ENCODE results near the gene ZNF503.

The ZNF503 gene

DNA sequence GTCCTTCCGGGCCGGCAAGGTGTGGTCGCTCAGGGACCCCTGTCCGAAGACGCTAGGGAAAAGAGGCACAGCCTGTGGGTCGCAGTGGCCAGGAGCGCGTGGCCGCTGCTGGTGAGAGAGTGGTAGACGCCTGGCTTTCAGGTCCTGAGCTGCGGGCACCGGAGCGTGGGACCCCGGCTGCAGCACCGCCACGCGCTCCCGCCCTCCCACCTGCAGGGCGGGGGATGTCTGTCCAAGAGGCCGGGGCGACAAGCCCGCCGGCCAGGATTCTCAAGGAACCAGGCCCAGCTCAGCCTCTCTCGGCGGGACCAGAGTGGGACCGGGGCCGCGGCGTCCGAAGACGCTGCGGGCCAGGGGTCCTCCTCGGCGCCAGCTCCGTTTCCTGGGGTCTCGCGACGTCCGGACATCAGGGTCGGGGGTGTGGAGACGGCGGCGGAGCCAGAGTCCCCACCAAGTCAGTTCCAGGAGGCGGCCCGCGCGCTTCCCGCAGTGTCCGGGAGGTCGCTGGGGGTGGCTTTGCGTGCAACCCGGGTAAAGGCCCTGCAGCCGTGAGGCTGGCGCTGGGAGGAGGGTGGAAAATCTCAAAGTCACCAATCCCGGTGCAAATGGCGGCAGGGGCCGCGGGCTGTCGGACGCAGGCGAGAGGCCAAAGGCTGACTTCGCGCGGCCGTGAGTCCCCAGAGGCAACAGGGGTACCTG is 5.5 kb downstream of the ZNF503 start:
- TF ChIP-seq, protein P1, sequence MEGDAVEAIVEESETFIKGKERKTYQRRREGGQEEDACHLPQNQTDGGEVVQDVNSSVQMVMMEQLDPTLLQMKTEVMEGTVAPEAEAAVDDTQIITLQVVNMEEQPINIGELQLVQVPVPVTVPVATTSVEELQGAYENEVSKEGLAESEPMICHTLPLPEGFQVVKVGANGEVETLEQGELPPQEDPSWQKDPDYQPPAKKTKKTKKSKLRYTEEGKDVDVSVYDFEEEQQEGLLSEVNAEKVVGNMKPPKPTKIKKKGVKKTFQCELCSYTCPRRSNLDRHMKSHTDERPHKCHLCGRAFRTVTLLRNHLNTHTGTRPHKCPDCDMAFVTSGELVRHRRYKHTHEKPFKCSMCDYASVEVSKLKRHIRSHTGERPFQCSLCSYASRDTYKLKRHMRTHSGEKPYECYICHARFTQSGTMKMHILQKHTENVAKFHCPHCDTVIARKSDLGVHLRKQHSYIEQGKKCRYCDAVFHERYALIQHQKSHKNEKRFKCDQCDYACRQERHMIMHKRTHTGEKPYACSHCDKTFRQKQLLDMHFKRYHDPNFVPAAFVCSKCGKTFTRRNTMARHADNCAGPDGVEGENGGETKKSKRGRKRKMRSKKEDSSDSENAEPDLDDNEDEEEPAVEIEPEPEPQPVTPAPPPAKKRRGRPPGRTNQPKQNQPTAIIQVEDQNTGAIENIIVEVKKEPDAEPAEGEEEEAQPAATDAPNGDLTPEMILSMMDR (IDR thresholded peaks at IDR 0.05; ENCODE audit: insufficient read depth, low read length, poor library complexity, severe bottlenecking) = no peak
- no peak for TF ChIP-seq EZH2phosphoT487 (conservative IDR thresholded peaks at IDR 0.05; ENCODE audit: low read length)
- H3K27ac ChIP-seq (ENCODE audit: low read depth, low read length) = no peak overlapping the region
- H3F3A ChIP-seq (ENCODE audit: insufficient read depth) = no peaks in the 10 kb centered on the region
- H3K4me3 ChIP-seq (ENCODE audit: insufficient read depth, low read length, poor library complexity, severe bottlenecking) = no peak overlapping the region
- H3K4me2 ChIP-seq (ENCODE audit: low read depth, low read length, poor library complexity, severe bottlenecking) = no peak overlapping the region
- H4K20me1 ChIP-seq (ENCODE audit: low read depth, low read length) = no peaks in the 10 kb centered on the region
- no peaks in the 10 kb centered on the region for H3K27me3 ChIP-seq (ENCODE audit: low read length)
- no peaks in the 10 kb centered on the region for H3K9me3 ChIP-seq (ENCODE audit: insufficient read depth, low read length)
- H3K79me2 ChIP-seq (ENCODE audit: insufficient read depth, low read length) = no peaks in the 10 kb centered on the region
- no peaks in the 10 kb centered on the region for H3K36me3 ChIP-seq (ENCODE audit: low read length)
- H2AFZ ChIP-seq (ENCODE audit: low read depth, low read length, severe bottlenecking) = no peak overlapping the region
- H3K9me2 ChIP-seq (replicated peaks; ENCODE audit: insufficient read depth, low read length) = no peaks in the 10 kb centered on the region
- H3K9ac ChIP-seq (ENCODE audit: low read length) = no peak overlapping the region

DNA sequence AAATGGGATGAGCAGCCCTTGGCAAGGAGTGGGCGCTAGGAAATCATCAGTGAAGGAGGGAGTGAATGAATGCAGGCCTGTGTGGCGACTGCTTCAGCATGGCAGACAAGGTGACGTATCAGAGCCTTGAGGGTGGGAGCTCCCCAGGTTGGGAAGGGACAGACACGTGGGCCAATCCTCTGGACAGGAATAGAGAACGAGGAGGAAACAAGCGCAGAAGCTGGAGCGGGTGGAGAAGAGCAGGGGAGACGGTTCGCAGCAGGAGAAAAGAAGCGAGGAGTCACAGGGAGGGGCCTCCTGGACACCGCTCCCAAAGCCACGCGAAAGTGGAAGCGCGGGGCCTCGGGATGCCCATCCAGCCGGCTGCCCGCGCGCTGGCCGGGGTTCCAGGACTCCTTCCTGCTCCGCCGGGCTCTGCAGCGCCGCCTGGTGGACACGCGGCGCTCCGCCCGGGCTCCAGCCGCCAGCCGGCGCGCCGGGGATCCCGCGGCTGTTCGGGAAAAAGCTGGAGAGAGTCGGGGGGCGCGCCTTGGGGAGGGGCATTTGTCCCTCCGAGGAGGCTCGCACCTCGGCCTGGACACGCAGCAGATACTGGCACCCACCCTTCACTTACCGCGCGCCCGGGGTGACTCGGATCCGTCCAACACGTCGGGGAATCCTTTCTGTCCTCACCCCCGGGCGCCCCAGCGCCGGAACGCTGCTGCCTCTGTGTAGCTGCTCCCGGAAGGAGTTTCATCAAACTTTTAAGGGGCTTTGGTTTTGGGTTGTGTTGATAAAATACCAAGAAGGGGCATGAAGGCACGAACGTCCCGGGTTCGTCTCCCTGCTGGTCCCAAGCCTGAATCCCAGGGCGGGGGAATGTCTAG is 6.3 kb downstream of the ZNF503 start:
- no peaks in the 10 kb centered on the region for H3K79me2 ChIP-seq (ENCODE audit: insufficient read depth, low read length)
- no peak overlapping the region for H3K4me2 ChIP-seq (ENCODE audit: low read depth, low read length, poor library complexity, severe bottlenecking)
- H3K4me3 ChIP-seq (ENCODE audit: insufficient read depth, low read length, poor library complexity, severe bottlenecking) = no peak overlapping the region
- no peaks in the 10 kb centered on the region for H3K9me2 ChIP-seq (replicated peaks; ENCODE audit: insufficient read depth, low read length)
- no peaks in the 10 kb centered on the region for H3K27me3 ChIP-seq (ENCODE audit: low read length)
- H3K27ac ChIP-seq (ENCODE audit: low read depth, low read length) = no peak overlapping the region
- no peaks in the 10 kb centered on the region for H3F3A ChIP-seq (ENCODE audit: insufficient read depth)
- no peaks in the 10 kb centered on the region for H3K9me3 ChIP-seq (ENCODE audit: insufficient read depth, low read length)
- no peak overlapping the region for H3K9ac ChIP-seq (ENCODE audit: low read length)
- H2AFZ ChIP-seq (ENCODE audit: low read depth, low read length, severe bottlenecking) = no peak overlapping the region
- no peaks in the 10 kb centered on the region for H3K36me3 ChIP-seq (ENCODE audit: low read length)
- H4K20me1 ChIP-seq (ENCODE audit: low read depth, low read length) = no peaks in the 10 kb centered on the region
- no peak for TF ChIP-seq EZH2phosphoT487 (conservative IDR thresholded peaks at IDR 0.05; ENCODE audit: low read length)
- TF ChIP-seq, protein P1 (IDR thresholded peaks at IDR 0.05; ENCODE audit: insufficient read depth, low read length, poor library complexity, severe bottlenecking) = no peak

DNA sequence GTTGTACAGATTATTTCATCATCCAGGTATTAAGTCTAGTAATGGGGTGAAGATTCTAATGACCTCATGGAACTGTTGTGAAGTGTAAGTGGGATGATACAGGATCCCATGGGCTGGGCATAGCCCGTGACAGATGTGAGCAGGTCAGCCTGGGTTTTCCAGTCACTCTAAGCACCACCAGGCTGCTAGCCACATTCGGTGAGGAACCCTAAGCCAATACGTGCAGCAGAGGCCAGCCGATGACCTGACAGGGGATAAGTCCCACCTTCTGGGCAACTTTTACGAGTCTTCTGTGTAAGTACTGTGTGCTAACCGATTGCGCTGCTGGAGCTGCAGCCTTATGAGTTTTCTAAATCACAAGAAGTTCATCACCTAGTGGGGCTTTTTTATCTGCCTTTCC is 7.3 kb downstream of the ZNF503 start:
- Histone ChIP-seq H3K79me2 (ENCODE audit: insufficient read depth, low read length) (no peaks in the 10 kb centered on the region), H3K9ac (ENCODE audit: low read length) (no peak overlapping the region), H2AFZ (ENCODE audit: low read depth, low read length, severe bottlenecking) (no peak overlapping the region), H3K27ac (ENCODE audit: low read depth, low read length) (no peak overlapping the region), H4K20me1 (ENCODE audit: low read depth, low read length) (no peaks in the 10 kb centered on the region), H3K4me3 (ENCODE audit: insufficient read depth, low read length, poor library complexity, severe bottlenecking) (no peak overlapping the region), H3K27me3 (ENCODE audit: low read length) (no peaks in the 10 kb centered on the region), H3K4me2 (ENCODE audit: low read depth, low read length, poor library complexity, severe bottlenecking) (no peak overlapping the region), H3K36me3 (ENCODE audit: low read length) (no peaks in the 10 kb centered on the region), H3K9me3 (ENCODE audit: insufficient read depth, low read length) (no peaks in the 10 kb centered on the region), H3F3A (ENCODE audit: insufficient read depth) (no peaks in the 10 kb centered on the region), H3K9me2 (replicated peaks; ENCODE audit: insufficient read depth, low read length) (no peaks in the 10 kb centered on the region)
- TF ChIP-seq EZH2phosphoT487 (conservative IDR thresholded peaks at IDR 0.05; ENCODE audit: low read length) = no peak
- TF ChIP-seq, protein P1 (IDR thresholded peaks at IDR 0.05; ENCODE audit: insufficient read depth, low read length, poor library complexity, severe bottlenecking) = no peak
